ELF-1 (cell line): ENCODE measurements around the gene VPS16.
"Not testable (repeated sequence)": the region's sequence is repeated elsewhere in the genome, so short reads cannot be mapped to it uniquely, and the experiment has no call there.

Experiments used
- DNase-seq: peaks from one replicate; pipeline ENCODE4 v3.0.0-alpha.2; 2016; ENCODE audit warnings: low read depth, low spot score

The VPS16 gene

GRCh38 chr20:2869381-2869780, 28.8 kb downstream of the VPS16 start:
- DNase-seq, result no peak

- no peak for DNase-seq
Observed at GRCh38 chr20:2871111-2871465, 30.5 kb downstream of the VPS16 start.

- peak; percentile 15 for DNase-seq
Observed at GRCh38 chr20:2871661-2872458, 31.3 kb downstream of the VPS16 start.

DNA sequence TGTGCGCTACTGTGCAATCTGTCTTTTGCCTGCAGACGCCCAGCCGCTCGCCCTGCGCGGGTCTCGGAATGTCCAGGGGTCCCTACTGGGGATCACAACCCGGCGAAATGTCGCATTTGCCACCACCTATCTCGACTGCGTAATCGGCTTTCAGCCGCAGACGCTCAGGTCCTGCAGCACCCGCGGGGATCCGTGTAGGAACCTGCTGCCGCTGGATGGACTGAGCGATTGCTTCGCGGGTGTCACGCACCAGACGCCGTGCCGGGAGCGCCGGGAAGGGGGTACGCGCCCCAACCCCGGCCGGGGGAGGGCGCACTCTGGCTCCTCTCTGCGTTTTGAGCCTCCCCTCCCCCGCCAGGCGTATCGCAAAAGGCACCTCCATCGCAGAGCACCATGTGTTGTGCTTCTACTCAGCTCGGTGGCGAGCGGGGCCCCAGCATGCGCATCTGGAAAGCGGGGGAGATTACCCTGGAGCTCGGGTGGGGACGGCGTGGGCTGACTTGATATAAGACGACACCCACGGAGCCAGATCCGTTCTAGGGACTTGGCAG, 32.0 kb downstream of the VPS16 start:
- peak; percentile 66 for DNase-seq

DNA sequence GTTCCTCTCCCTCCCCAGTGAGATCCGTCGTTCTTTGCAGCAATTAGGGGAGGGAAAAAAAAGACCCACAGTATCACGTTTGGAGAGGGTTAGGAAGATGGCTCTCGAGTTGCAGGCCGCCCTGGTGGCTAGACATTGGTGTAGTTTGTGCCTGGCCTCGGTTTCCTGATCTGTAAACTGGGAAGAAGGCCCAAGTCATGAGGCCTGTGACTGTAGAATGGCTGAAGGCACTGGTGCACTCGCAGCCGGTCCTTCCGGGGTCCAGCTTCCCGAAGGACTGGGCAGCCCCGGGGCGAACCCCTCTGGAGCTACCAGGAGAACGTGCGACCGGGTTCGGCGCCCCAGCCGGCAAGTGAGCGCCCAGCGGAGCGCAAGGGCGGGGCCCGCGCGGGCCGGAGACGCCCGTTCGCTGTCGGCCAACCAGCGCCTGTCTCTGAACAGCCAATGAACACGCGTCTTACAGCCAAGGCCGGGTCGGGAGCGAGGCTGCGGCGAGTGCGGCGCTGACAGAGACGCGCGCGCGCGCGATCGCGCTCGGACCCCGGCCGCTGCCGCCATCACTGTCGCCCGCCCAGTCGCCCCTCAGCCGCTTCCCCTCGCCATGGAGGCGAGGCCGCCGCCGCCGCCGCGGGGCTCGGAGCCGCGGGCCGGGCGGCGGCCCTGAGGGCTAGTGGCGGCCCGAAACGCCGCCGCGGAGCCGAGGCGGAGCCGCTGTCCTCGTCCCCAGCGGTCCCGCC, 32.6 kb downstream of the VPS16 start, which contains the start of gene PTPRA:
Gene PTPRA, plus strand, starts transcription at position 472 of the 737 bp plus-strand sequence. CDS start 90,797 bp downstream, outside the sequence.
- DNase-seq, result peak; percentile 95

DNA sequence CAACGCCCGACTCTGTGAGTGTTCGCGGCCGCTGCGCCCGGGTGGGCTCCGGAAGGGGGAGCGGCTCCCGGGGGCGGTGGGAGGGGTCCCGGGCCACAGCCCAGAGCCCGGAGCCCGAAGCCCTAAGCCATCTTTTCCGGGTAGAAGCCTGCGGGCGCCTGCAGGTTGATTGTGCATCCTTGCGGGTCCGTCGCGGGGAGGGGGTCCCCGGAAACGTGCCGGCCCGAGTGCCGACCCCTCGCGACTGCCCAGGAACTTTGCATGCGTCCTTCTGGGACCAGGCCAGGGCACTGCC, 33.1 kb downstream of the VPS16 start:
- no peak for DNase-seq

- DNase-seq, result peak; percentile 22
Observed at GRCh38 chr20:2874456-2874855, 33.9 kb downstream of the VPS16 start.

GRCh38 chr20:2875690-2876203, 35.2 kb downstream of the VPS16 start:
- no peak for DNase-seq

GRCh38 chr20:2878515-2878914, 38.0 kb downstream of the VPS16 start:
- no peak for DNase-seq

DNA sequence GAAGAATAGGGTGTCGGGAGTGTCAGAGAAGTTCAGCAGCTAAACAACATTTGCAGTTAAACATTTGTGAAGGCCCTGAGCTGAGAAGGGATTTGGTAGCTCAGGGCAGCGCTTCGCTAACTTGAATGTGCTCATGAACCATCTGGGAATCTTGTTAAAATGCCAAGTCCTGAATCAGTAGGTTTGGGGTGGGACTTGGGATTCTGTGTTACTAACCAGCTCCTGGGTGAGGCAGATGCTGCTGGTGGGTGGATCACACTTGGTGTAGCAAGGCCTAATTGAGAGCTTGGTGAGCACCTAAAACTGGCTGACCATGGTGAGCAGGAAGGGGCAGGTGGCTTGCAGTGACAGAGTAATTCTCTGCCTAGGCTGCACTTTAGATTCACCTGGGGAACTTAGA, 38.6 kb downstream of the VPS16 start:
- DNase-seq, result no peak

DNA sequence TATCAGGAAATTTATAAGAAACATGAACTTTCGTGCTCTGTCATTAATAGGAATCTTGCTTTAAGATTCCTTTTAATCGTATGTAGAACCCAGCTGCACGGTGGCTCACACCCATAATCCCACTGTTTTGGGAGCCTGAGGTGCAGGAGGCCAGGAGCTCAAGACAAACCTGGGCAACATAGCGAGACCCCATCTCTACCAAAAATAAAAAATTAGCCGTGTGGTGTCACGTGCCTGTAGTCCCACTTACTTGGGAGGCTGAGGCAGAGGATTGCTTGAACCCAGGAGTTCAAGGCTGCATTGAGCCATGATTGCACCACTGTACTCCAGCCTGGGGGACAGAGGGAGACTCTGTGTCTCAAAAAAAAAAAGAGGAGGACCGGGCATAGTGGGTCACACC, 40.1 kb downstream of the VPS16 start:
- no peak for DNase-seq

DNA sequence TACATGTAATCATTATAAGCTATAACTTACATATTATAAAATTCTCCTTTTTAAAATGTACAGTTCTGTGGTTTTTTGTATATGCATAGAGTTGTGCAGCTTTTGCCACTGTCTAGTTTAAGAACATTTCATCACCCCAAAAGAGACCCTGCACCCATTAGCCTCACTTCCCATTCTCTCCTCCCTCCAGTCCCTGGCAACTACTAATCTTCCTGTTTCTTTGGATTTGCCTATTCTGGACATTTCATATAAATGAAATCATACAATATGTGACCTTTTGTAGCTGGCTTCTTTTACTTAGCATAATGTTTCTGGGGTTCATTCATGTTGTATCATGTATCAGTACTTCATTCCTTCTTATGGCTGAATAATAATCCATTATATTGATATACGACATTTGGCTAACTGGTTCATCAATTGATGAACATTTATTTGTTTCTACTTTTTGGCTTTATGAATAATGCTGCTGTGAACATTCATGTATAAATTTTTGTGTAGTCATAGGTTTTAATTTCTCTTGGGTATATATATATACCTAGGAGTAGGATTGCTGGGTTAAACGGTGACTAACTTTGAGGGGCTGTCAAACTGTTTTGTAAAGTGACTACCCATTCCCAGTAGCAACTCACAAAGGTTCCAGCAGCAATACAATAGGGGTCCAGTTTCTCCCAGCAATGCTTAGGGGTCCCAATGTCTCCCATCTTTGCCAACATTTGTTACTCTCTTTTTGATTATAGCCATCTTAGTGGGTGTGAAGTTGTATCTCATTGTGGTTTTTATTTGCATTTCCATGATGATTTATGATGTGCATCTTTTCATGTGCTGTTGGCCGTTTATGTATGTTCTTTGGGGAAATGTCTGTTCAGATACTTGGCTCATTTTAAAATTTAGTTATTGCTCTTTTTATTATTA, 43.4 kb downstream of the VPS16 start:
- no peak for DNase-seq

DNA sequence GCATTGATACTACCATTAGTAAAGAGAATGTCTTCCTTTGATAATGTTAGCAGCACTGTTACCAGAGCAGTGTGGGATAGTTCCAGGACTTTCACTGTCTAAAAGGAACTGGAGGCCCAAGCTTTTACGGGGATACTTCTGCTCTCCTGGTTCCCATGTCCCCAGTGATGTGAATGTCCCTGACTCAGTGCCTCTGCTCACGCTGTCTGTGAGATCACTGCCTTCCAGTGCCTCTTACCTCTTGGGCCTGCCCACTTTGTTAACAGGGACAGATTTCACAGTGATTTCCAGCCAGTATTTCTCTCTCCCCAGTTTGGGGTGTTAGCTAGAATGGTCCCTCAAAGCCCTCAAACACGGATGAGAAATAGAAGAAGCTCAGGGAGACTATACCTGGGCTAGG, 47.2 kb downstream of the VPS16 start:
- DNase-seq, result no peak

- DNase-seq, result no peak
Observed at GRCh38 chr20:2888224-2888955, 47.8 kb downstream of the VPS16 start.

GRCh38 chr20:2889209-2889608, 48.7 kb downstream of the VPS16 start:
- no peak for DNase-seq

DNA sequence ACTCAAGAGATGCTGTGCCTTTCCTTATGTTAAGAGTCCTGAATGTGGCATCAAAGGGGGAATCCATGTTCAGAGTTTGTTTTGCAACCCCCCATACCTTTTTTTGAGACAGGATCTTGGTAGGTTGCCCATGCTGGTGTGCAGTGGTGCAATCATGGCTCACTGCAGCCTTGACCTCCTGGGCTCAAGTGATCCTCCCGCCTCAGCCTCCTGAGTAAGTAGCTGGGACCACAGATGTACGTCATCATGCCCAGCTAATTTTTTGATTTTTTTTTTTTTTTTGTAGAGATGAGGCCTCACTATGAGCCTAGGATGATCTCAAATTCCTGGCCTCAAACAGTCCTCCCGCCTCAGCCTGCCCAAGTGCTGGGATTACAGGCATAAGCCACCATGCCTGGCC, 49.3 kb downstream of the VPS16 start:
- DNase-seq, result no peak

DNA sequence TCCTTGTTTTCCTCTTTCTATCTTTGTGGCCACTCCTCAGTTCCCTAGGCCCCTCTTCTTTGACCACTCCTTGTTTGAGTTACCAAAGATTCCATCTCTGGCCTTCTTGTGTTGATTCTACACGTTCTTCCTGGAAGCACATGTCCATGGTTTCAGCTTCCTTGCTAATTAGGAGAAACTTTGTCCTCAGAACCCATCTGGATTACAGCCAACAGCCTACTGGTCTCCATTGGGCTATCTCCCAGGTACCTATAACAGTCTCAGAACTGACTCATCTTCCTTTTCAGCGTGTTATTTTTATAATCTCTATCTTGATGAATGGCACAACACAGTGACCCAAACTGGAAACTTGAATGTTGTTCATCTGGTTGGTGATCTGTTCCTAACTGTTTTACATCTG, 50.2 kb downstream of the VPS16 start:
- DNase-seq, result no peak

DNA sequence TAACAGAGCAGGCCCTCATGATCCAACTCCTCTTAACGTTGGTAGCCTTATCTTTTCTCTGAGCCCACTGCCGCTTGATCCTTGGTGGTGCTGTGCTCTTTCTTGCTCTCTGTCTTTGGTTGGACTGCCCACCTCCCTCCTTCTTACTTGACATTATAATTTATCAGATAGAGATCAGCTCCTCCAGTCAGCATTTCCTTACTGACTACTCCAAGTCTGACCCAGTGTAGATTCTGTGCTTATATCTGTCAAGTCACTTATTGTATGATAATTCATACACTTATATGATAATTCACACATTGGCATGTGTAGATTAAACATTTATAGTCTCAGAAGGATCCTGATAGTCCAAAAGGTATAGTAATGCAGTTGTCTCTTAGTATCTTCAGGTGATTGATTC, 50.8 kb downstream of the VPS16 start:
- no peak for DNase-seq

GRCh38 chr20:2892376-2892775, 51.8 kb downstream of the VPS16 start:
- no peak for DNase-seq

- DNase-seq, result no peak
Observed at GRCh38 chr20:2894221-2894620, 53.7 kb downstream of the VPS16 start.

DNA sequence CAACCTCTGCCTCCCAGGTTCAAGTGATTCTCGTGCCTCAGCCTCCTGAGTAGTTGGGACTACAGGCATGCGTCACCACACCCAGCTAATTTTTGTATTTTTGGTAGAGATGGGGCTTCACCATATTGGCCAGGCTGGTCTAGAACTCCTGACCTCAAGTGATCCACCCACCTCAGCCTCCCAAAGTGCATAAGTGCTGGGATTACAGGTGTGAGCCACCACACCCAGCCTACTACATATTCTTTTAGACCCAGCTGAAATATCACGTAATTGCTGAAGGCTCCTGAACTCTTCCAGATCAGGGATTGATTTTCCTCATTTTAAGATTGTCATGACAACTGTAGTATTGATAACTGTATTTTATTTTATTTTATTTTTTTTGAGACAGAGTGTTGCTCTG, 54.6 kb downstream of the VPS16 start:
- DNase-seq, result not testable (repeated sequence)
